ENCODE data around the gene CD164.
"Not testable (repeated sequence)": the region's sequence is repeated elsewhere in the genome, so short reads cannot be mapped to it uniquely, and the experiment has no call there.

CD164 gene

DNA sequence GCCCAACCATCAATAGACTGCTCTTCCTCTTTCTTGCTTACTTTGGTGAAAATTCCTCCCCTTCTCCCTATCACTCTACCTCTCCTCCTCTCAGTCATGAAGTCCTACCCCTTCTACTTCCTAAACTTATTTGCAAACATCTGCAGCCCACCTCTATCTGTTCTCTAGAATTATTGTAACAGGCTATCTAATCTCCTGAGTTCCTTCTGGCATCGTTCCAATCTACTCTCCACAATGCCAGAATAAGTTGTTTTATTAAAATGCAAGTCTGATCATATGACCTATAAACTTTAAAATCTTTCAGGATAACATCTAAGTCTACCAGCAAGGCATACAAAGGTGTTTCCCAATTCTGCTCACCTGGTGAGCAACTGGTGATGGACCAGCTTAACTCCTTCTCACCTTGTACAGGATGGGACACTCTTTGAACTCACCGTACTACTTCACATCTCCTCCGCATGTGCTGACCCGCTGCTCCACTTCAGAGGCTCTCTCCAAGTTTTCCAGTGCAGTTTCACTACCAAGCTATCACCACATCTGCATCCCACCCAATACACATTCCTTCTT, 7.9 kb downstream of the CD164 start:
- DNase-seq: no peak

GRCh38 chr6:109373762-109374161, 8.5 kb downstream of the CD164 start:
- DNase-seq: no peak

GRCh38 chr6:109373331-109373730, 8.9 kb downstream of the CD164 start:
- DNase-seq: no peak

GRCh38 chr6:109372130-109372529, 10.1 kb downstream of the CD164 start:
- DNase-seq: no peak

GRCh38 chr6:109370792-109371191, 11.5 kb downstream of the CD164 start:
- DNase-seq: no peak

DNA sequence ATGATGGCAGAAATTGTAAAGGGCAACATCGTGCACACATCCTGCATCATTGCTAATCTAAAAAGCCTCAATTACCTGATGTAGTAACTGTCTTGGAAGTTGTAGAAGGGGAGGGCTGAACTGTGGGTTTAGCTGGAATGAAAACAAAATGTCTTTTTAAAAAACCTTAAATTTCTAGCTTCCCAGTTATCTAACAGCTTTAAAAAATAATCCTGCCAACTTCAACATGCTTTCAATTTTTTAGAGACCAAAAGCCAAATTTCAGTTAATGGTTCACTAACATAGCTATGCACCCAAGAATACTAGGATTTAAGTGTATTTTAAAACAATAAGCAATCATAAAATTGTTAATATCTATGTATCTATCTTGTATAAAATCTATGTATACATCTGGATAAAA, 11.9 kb downstream of the CD164 start:
- no peak for DNase-seq

DNA sequence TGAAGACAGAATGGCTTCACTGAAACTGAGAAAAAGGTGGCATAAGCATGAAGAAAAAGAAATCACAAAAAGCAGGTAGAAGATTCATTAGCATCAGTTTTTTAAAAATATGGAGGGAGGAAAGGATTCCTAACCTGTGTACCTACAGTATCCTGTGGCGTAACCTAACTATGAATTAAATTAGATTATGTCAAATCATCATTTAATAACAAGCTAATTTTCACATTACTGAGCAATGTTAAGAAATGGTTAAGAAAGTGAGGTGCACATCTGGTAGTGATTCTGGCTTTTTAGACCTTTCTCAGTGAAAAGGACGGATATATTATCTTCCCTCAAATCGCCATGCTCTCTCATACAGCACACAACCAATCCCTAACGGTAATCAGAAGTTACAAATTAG, 12.5 kb downstream of the CD164 start:
- DNase-seq: no peak

DNA sequence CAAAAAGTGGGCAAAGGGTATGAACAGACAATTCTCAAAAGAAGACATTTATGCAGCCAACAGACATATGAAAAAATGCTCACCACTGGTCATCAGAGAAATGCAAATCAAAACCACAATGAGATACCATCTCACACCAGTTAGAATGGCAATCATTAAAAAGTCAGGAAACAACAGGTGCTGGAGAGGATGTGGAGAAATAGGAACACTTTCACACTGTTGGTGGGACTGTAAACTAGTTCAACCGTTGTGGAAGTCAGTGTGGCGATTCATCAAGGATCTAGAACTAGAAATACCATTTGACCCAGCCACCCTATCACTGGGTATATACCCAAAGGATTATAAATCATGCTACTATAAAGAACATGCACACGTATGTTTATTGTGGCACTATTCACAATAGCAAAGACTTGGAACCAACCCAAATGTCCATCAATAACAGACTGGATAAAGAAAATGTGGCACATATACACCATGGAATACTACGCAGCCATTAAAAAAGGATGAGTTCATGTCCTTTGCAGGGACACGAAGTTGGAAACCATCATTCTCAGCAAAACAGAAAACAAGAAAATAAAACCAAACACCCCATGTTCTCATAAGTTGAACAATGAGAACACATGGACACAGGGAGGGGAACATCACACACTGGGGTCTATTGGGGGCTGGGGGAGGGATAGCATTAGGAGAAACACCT, 17.7 kb downstream of the CD164 start:
- not testable (repeated sequence) for DNase-seq

DNA sequence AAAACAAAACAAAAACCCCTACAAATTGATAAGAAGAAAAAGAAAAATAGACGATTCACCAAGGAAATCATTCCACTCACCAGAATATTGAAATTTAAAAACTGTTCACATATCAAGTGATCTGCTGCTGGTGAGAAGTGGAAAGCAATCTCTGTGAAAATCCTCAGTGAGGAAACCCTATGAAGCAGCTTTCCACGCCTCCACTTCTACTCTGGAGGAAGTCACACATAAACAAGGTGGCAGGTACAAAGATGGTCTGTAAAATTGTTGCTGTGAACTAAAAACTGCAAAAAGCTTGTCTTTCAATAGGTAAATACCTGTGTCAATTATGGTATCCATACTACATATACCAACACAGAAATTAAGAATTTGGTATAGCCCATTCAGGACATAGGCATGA, 18.5 kb downstream of the CD164 start:
- DNase-seq: no peak

- DNase-seq: no peak
These were observed 20.0 kb downstream of the CD164 start for GRCh38 chr6:109362102-109362884.

- DNase-seq: no peak
These were observed 21.5 kb downstream of the CD164 start for GRCh38 chr6:109360791-109361190.

DNA sequence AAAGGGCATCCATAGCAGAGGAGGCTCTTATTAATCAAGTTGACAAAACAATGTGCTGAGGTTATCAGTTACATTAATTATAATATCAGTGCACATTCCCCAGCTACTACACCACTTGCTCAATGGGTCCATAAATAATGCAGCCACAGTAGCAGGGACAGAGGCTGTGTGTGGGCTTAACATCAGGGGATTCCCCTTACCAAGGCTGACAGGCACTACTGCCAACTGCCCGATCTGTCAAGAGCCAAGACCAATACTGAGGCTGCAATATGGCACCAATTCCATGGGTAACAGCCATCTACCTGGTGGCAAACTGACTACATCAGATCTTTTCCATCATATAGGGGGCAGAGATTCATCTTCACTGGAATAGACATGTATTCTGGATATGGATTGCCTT, 22.0 kb downstream of the CD164 start:
- DNase-seq: no peak

GRCh38 chr6:109359248-109359647, 23.0 kb downstream of the CD164 start:
- no peak for DNase-seq

- no peak for DNase-seq
These were observed 24.1 kb downstream of the CD164 start for GRCh38 chr6:109358204-109358603.

DNA sequence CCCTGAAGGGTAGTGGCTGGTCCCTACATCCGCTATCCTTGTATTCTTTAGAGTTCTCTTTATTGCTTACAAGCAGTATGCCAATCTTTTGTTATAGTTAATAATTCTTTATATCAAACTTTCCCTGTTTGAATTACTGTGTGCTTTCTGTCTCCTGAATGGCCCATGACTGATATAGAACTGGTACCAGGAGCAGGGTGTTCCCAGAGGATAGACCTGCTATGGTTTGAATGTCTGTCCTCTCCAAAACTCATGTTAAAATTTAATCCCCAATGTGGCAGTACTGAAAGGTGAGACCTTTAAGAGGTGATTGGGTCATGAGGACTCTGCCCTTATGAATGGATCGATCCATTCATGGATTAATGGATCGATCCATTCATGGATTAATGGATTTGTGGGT, 26.0 kb downstream of the CD164 start:
- DNase-seq: no peak

GRCh38 chr6:109351231-109352130, 30.8 kb downstream of the CD164 start:
- no peak for DNase-seq

GRCh38 chr6:109349419-109349987, 32.8 kb downstream of the CD164 start:
- DNase-seq: peak; percentile 27

GRCh38 chr6:109348226-109348625, 34.0 kb downstream of the CD164 start:
- DNase-seq: no peak

DNA sequence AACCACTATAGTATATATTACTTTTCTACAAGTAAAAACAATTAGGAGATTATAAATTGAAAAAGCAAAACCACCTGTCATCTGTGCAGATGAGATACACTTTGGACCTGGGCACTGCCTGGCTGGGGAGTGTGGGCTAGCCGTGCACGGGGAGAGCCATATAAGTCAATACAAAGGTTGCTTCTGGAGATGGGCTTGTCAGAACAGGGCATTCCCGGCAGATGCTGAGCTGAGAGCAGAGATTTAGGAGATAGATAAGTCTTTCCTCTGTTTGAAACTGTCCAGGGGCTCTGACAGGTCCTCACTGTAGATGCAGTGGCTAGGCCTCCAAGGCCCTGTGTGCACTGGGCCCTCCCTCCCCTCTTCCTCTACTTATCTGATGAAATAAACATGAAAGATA, 34.5 kb downstream of the CD164 start:
- no peak for DNase-seq

DNA sequence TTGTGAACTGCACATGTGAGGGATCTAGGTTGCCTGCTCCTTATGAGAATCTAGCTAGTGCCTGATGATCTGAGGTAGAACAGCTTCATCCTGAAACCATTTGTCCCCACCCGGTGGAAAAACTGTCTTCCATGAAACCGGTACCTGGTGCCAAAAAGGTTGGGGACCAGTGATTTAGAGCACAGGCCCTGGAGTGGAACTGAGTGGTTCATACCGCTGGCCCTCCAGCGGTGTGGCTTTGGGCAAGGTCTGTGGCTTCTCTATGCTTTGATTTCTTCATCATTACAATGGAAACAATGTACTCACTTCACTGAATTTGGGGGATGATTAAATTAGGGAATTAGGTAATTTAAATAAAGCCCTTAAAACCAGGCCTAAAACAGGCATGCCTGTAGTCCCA, 36.3 kb downstream of the CD164 start:
- DNase-seq: no peak

- no peak for DNase-seq
These were observed 38.0 kb downstream of the CD164 start for GRCh38 chr6:109344226-109344625.

DNA sequence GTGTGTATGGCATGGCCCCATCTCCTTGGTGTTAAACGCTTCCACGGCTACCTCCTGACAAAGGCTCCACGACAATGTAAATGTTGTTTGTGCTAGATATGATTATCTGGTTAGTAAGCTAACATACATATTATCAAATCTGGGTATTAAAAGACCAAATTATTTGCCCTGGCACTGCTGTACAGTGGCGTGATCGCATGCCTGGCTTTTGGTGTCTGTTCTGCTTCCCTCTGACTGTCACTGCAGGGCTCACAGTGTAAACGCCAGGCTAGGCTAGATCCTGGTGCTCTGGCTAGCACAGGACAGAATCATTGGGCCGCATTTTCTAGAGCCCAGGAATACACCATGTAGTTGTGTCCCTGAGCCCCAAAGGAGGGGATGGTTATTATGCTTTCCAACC, 38.7 kb downstream of the CD164 start:
- no peak for DNase-seq

GRCh38 chr6:109342911-109343310, 39.4 kb downstream of the CD164 start:
- DNase-seq: no peak

Data from eye (tissue), 1 donor.